Measurements from ENCODE around the gene RAP2B.
"Not testable (repeated sequence)": the region's sequence is repeated elsewhere in the genome, so short reads cannot be mapped to it uniquely, and the experiment has no call there.

Gene RAP2B

GRCh38 chr3:153161714-153162512, at the start of gene RAP2B:
Gene RAP2B, plus strand, starts transcription at chr3:153162226. Its CDS starts 468 bp downstream, at chr3:153162694.
- peaks cover 47% of the 10 kb centered on the region for H3K79me2 ChIP-seq (ENCODE audit: low read length)
- no peaks in the 10 kb centered on the region for H3K27me3 ChIP-seq (ENCODE audit: low read depth, low read length)
- peak within 1 kb of the TSS; percentile 97 for H3K4me2 ChIP-seq (ENCODE audit: low read length)
- peaks cover 31% of the 10 kb centered on the region for H4K20me1 ChIP-seq (ENCODE audit: insufficient read depth, low read length)
- H3K4me3 ChIP-seq (ENCODE audit: low read length), result peak within 1 kb of the TSS; percentile 95
- H3K27ac ChIP-seq (ENCODE audit: low read length), result peak within 1 kb of the TSS; percentile 98
- peaks cover 46% of the 10 kb centered on the region for H3K4me1 ChIP-seq (ENCODE audit: low read length)
- TF ChIP-seq CTCF (IDR thresholded peaks at IDR 0.05; ENCODE audit: low read depth, low read length) (no peak), EZH2phosphoT487 (IDR thresholded peaks at IDR 0.05; ENCODE audit: low read depth) (no peak)
- no peaks in the 10 kb centered on the region for H3K9me3 ChIP-seq (ENCODE audit: insufficient read depth, low read length)
- H2AFZ ChIP-seq (ENCODE audit: low read depth, low read length), result peak within 1 kb of the TSS; percentile 71
- H3K9ac ChIP-seq (ENCODE audit: low read length), result peak within 1 kb of the TSS; percentile 99
- peaks cover 18% of the 10 kb centered on the region for H3K36me3 ChIP-seq (replicated peaks; ENCODE audit: low read depth, low read length)

- H3K36me3 ChIP-seq (replicated peaks; ENCODE audit: low read depth, low read length), result no peaks in the 10 kb centered on the region
- no peak overlapping the region for H3K27ac ChIP-seq (ENCODE audit: low read length)
- no peak overlapping the region for H3K4me2 ChIP-seq (ENCODE audit: low read length)
- no peak overlapping the region for H3K9ac ChIP-seq (ENCODE audit: low read length)
- H3K79me2 ChIP-seq (ENCODE audit: low read length), result no peaks in the 10 kb centered on the region
- H3K9me3 ChIP-seq (ENCODE audit: insufficient read depth, low read length), result no peaks in the 10 kb centered on the region
- H3K4me1 ChIP-seq (ENCODE audit: low read length), result no peaks in the 10 kb centered on the region
- H3K4me3 ChIP-seq (ENCODE audit: low read length), result no peak overlapping the region
- TF ChIP-seq EZH2phosphoT487 (IDR thresholded peaks at IDR 0.05; ENCODE audit: low read depth) (no peak), CTCF (IDR thresholded peaks at IDR 0.05; ENCODE audit: low read depth, low read length) (no peak)
- no peak overlapping the region for H2AFZ ChIP-seq (ENCODE audit: low read depth, low read length)
- H3K27me3 ChIP-seq (ENCODE audit: low read depth, low read length), result no peaks in the 10 kb centered on the region
- no peaks in the 10 kb centered on the region for H4K20me1 ChIP-seq (ENCODE audit: insufficient read depth, low read length)
These were observed 48.5 kb upstream of the RAP2B start for GRCh38 chr3:153113541-153113940.

- not testable (repeated sequence) for H3K4me1 ChIP-seq (ENCODE audit: low read length); H3K9me3 ChIP-seq (ENCODE audit: insufficient read depth, low read length); H3K27me3 ChIP-seq (ENCODE audit: low read depth, low read length); H3K9ac ChIP-seq (ENCODE audit: low read length); H3K27ac ChIP-seq (ENCODE audit: low read length); H3K4me3 ChIP-seq (ENCODE audit: low read length); H3K36me3 ChIP-seq (replicated peaks; ENCODE audit: low read depth, low read length); H3K79me2 ChIP-seq (ENCODE audit: low read length); H3K4me2 ChIP-seq (ENCODE audit: low read length); H4K20me1 ChIP-seq (ENCODE audit: insufficient read depth, low read length); H2AFZ ChIP-seq (ENCODE audit: low read depth, low read length)
These were observed 47.8 kb upstream of the RAP2B start for GRCh38 chr3:153114270-153114669.

GRCh38 chr3:153115326-153115725, 46.7 kb upstream of the RAP2B start:
- Histone ChIP-seq H3K36me3 (replicated peaks; ENCODE audit: low read depth, low read length) (no peaks in the 10 kb centered on the region), H2AFZ (ENCODE audit: low read depth, low read length) (no peak overlapping the region), H4K20me1 (ENCODE audit: insufficient read depth, low read length) (no peaks in the 10 kb centered on the region), H3K27me3 (ENCODE audit: low read depth, low read length) (no peaks in the 10 kb centered on the region), H3K79me2 (ENCODE audit: low read length) (no peaks in the 10 kb centered on the region), H3K4me1 (ENCODE audit: low read length) (no peaks in the 10 kb centered on the region), H3K9ac (ENCODE audit: low read length) (no peak overlapping the region), H3K4me2 (ENCODE audit: low read length) (no peak overlapping the region), H3K27ac (ENCODE audit: low read length) (no peak overlapping the region), H3K4me3 (ENCODE audit: low read length) (no peak overlapping the region), H3K9me3 (ENCODE audit: insufficient read depth, low read length) (no peaks in the 10 kb centered on the region)
- no peak for TF ChIP-seq CTCF (IDR thresholded peaks at IDR 0.05; ENCODE audit: low read depth, low read length)
- TF ChIP-seq EZH2phosphoT487 (IDR thresholded peaks at IDR 0.05; ENCODE audit: low read depth), result no peak

Data from OCI-LY3 (cell line).